ENCODE measurements around the gene EXOC5. TPM values are rescaled to one million over a fixed set of nuclear protein-coding genes. Genes with fewer than 3 reads are reported as not detected.

The EXOC5 gene
- total and polyA plus RNA-seq, 8 donors = 6.5 to 51.8 (median 27.2) TPM

GRCh38 chr14:57171903-57172302, 96.8 kb downstream of the EXOC5 start:
- H3K9me3 ChIP-seq = no peaks in the 10 kb centered on the region
- no peak overlapping the region for H3K4me3 ChIP-seq
- intact Hi-C loops (cut with DNase I; ENCODE audit: low total_unique reads) = no loop called here
- no peak overlapping the region for H3K27ac ChIP-seq
- 74 to 85% (median 81%) methylated on average over 3 of the region's 3 CpGs for WGBS, 5 donors
- no peaks in the 10 kb centered on the region for H3K36me3 ChIP-seq
- H3K27me3 ChIP-seq = peaks cover 0 to 15% (median 0%) of the 10 kb centered on the region in 3 donors
- DNase-seq = no peak
- H3K4me1 ChIP-seq = no peaks in the 10 kb centered on the region
- no peak for TF ChIP-seq EP300 (IDR thresholded peaks at IDR 0.05)
- no peak for TF ChIP-seq POLR2A (IDR thresholded peaks at IDR 0.05)

- H3K36me3 ChIP-seq = no peaks in the 10 kb centered on the region
- H3K27ac ChIP-seq = no peak overlapping the region
- no peak for TF ChIP-seq EP300 (IDR thresholded peaks at IDR 0.05)
- no peak for TF ChIP-seq CTCF (IDR thresholded peaks at IDR 0.05)
- TF ChIP-seq POLR2A (IDR thresholded peaks at IDR 0.05) = no peak
- TF ChIP-seq POLR2AphosphoS5 (IDR thresholded peaks at IDR 0.05) = no peak
- H3K4me1 ChIP-seq = no peaks in the 10 kb centered on the region
- no peak overlapping the region for H3K4me3 ChIP-seq
- peaks cover 0 to 15% (median 0%) of the 10 kb centered on the region in 3 donors for H3K27me3 ChIP-seq
- intact Hi-C loops (cut with DNase I; ENCODE audit: low total_unique reads) = no loop called here
- WGBS, 5 donors = 82 to 92% (median 85%) methylated on average over 5 of the region's 5 CpGs
- H3K9me3 ChIP-seq = no peaks in the 10 kb centered on the region
- no peak for DNase-seq
These were observed 97.3 kb downstream of the EXOC5 start for GRCh38 chr14:57171363-57171762.

DNA sequence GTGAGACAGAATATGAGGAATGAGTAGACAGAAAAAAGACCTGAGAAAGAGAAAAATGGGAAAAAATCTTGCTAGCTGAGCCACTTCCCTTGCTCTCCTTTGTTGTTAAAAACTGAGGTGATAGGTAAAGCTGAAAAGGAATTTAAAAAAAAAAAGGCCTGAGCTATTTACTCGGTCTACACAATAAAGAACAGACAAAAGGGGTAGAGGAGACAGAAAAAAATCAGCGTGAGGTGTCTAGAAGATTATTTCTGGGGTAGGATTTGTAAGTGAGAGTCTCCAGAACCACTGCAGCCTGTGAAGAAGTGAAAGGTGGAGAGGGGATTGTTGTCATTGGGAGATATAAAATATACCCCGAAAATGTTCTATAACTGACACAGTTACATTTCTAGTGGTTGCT, 98.8 kb downstream of the EXOC5 start:
- TF ChIP-seq POLR2A (IDR thresholded peaks at IDR 0.05) (no peak), CTCF (IDR thresholded peaks at IDR 0.05) (no peak), POLR2AphosphoS5 (IDR thresholded peaks at IDR 0.05) (no peak), EP300 (IDR thresholded peaks at IDR 0.05) (no peak)
- Histone ChIP-seq H3K4me1 (no peaks in the 10 kb centered on the region), H3K36me3 (no peaks in the 10 kb centered on the region), H3K9me3 (no peaks in the 10 kb centered on the region), H3K27ac (no peak overlapping the region), H3K4me3 (no peak overlapping the region), H3K27me3 (peaks cover 0 to 7% (median 0%) of the 10 kb centered on the region in 3 donors)
- 56 to 69% (median 63%) methylated on average over 3 of the region's 3 CpGs for WGBS, 5 donors
- intact Hi-C loops (cut with DNase I; ENCODE audit: low total_unique reads) = no loop called here
- no peak for DNase-seq

DNA sequence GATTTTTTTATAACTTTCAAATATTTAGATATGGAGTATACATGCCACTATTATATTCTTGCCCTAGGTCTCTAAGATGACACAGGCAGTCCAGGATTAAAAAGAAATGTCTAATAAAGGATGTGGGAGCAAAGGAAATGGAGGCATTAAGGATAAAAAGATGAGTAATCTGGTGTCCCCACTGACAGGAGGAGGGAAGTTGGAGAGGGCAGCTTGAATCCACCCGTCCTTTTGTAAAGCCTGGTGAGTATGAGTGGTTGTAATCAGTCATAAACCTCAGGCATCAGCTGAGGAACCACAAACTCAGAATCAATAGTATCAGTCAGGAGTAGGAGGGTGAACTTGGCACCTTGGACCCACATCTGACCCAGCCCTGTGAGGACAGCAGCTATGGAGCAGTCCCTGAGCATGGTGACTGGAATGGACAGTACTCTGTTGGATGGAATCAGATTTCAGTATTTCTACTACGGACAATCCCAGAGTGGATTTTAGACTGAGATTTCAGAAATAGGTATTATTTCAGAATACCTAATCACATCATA, 100.5 kb downstream of the EXOC5 start:
- TF ChIP-seq POLR2A (IDR thresholded peaks at IDR 0.05) (no peak), POLR2AphosphoS5 (IDR thresholded peaks at IDR 0.05) (no peak), EP300 (IDR thresholded peaks at IDR 0.05) (no peak), CTCF (IDR thresholded peaks at IDR 0.05) (no peak)
- no peaks in the 10 kb centered on the region for H3K36me3 ChIP-seq
- no peak overlapping the region for H3K27ac ChIP-seq
- H3K4me1 ChIP-seq = no peaks in the 10 kb centered on the region
- H3K4me3 ChIP-seq = no peak overlapping the region
- H3K27me3 ChIP-seq = no peaks in the 10 kb centered on the region
- DNase-seq = no peak
- intact Hi-C loops (cut with DNase I; ENCODE audit: low total_unique reads) = no loop called here
- H3K9me3 ChIP-seq = no peaks in the 10 kb centered on the region
- 77 to 89% (median 82%) methylated on average over 2 of the region's 2 CpGs for WGBS, 5 donors

DNA sequence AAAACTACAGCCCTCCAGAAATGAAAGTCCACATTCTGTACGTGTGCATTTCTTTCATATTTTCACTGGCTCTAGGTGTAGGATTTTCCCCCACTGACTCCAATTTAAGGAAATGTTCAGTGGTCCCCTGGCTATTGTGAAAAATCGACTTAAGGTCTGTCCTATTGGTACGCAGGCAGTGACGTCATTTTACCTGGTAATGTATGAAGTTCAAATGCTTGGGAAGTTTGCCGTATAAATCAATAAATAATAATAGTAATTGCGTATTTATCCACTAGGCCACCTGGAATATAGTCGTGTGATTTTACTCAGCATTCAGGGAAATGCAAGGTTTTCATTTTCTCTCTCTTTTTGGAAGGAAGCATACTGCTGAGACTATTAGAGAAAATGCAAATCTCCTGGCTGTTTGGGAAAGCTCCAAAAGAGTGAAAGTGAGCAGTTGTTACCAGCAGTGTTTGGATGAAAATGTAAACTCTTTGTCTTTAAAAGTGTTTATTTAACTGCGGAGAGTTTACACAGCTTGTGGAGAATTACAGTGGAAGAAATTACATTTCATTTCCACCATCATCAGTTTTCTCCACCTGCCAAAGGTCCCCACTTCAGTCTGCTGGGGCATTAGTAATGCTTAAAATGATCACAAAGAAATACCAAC, 107.0 kb downstream of the EXOC5 start:
- H3K4me1 ChIP-seq = peaks cover 0 to 6% (median 0%) of the 10 kb centered on the region in 4 donors
- no peak overlapping the region for H3K4me3 ChIP-seq
- no peaks in the 10 kb centered on the region for H3K9me3 ChIP-seq
- DNase-seq = peak in 1 of 2 donors; percentile 33
- H3K27ac ChIP-seq = no peak overlapping the region
- peaks cover 0 to 7% (median 0%) of the 10 kb centered on the region in 3 donors for H3K27me3 ChIP-seq
- 37 to 55% (median 50%) methylated on average over 8 of the region's 8 CpGs for WGBS, 5 donors
- H3K36me3 ChIP-seq = no peaks in the 10 kb centered on the region
- intact Hi-C loops (cut with DNase I; ENCODE audit: low total_unique reads) = no loop called here
- TF ChIP-seq EP300 (IDR thresholded peaks at IDR 0.05) (no peak), CTCF (IDR thresholded peaks at IDR 0.05) (no peak), POLR2AphosphoS5 (IDR thresholded peaks at IDR 0.05) (no peak), POLR2A (IDR thresholded peaks at IDR 0.05) (no peak)

All from stomach (tissue), 9 donors.